Bronchial epithelial cell (primary cell): ENCODE measurements around the gene AMER1. TPM values are rescaled to one million over a fixed set of nuclear protein-coding genes. Genes with fewer than 3 reads are reported as not detected.
A peak's percentile ranks its signal among the peaks of the same experiment; 100 is the strongest.

Experiments
- DNase-seq: peaks from one replicate; pipeline ENCODE4 v3.0.0-alpha.2; 2010; ENCODE audit warnings: low read depth
- FAIRE-seq: peaks from 2 replicates; lab custom pipeline; 2011; peaks lifted over from hg19 to GRCh38; lab: Jason Lieb, UNC
- H3K27me3 ChIP-seq: 2 replicates; pipeline ENCODE4 v1.5.1; 2011; ENCODE audit warnings: low read length; ENCODE audit not compliant: control insufficient read depth, insufficient read depth
- H3K36me3 ChIP-seq: 2 replicates; pipeline ENCODE4 v1.5.1; 2011; ENCODE audit warnings: low read length; ENCODE audit not compliant: control insufficient read depth, insufficient read depth
- H3K4me3 ChIP-seq: 2 replicates; pipeline ENCODE4 v1.5.1; 2011; ENCODE audit warnings: mild to moderate bottlenecking, low read depth, low read length, control low read depth
- CTCF ChIP-seq: IDR thresholded peaks from 2 replicates; pipeline ENCODE4 v1.5.1; 2011; ENCODE audit warnings: mild to moderate bottlenecking, moderate library complexity, low read length, control low read depth, inconsistent platforms; ENCODE audit not compliant: insufficient read depth, severe bottlenecking
- total RNA-seq: library from RNA; depleted of rRNA; stranded (reverse); fragments of >200 nt; gene quantifications from 2 replicates; pipeline ENCODE4 v1.2.1, GENCODE V29; 2014

AMER1 gene
- total RNA-seq, 1 donor from 2014 or later: 1.6 TPM

GRCh38 chrX:64182208-64182607 is 23.3 kb downstream of the AMER1 start:
- Histone ChIP-seq H3K36me3 (no peaks in the 10 kb centered on the region), H3K4me3 (no peak overlapping the region), H3K27me3 (no peaks in the 10 kb centered on the region)
- TF ChIP-seq CTCF: no peak
- DNase-seq: peak; percentile 12
- no peak for FAIRE-seq

- no peak for FAIRE-seq
- peak; percentile 0 for DNase-seq
- Histone ChIP-seq H3K36me3 (no peaks in the 10 kb centered on the region), H3K4me3 (no peak overlapping the region), H3K27me3 (no peaks in the 10 kb centered on the region)
- TF ChIP-seq CTCF: no peak
Observed at GRCh38 chrX:64176876-64177275, 28.6 kb downstream of the AMER1 start.

- FAIRE-seq (no peak), DNase-seq (no peak)
- Histone ChIP-seq H3K27me3 (no peaks in the 10 kb centered on the region), H3K4me3 (no peak overlapping the region), H3K36me3 (no peaks in the 10 kb centered on the region)
- TF ChIP-seq CTCF: no peak
Observed at GRCh38 chrX:64169988-64170387, 35.5 kb downstream of the AMER1 start.

GRCh38 chrX:64152857-64153256 is 52.7 kb downstream of the AMER1 start:
- TF ChIP-seq CTCF: no peak
- no peaks in the 10 kb centered on the region for H3K36me3 ChIP-seq
- H3K27me3 ChIP-seq: no peaks in the 10 kb centered on the region
- no peak overlapping the region for H3K4me3 ChIP-seq
- no peak for FAIRE-seq
- peak; percentile 46 for DNase-seq

GRCh38 chrX:64151911-64152310 is 53.6 kb downstream of the AMER1 start:
- no peak overlapping the region for H3K4me3 ChIP-seq
- FAIRE-seq (no peak), DNase-seq (peak; percentile 75)
- H3K27me3 ChIP-seq: no peaks in the 10 kb centered on the region
- no peak for TF ChIP-seq CTCF
- no peaks in the 10 kb centered on the region for H3K36me3 ChIP-seq

GRCh38 chrX:64150775-64151174 is 54.7 kb downstream of the AMER1 start:
- FAIRE-seq (no peak), DNase-seq (no peak)
- H3K36me3 ChIP-seq: no peaks in the 10 kb centered on the region
- no peaks in the 10 kb centered on the region for H3K27me3 ChIP-seq
- no peak overlapping the region for H3K4me3 ChIP-seq
- no peak for TF ChIP-seq CTCF

Other genes starting within 250 kb of the AMER1 start
- gene ASB12, start 24.9 kb upstream of the AMER1 start, total RNA-seq: not detected in 2 replicates
- gene MTMR8, start 189.7 kb upstream of the AMER1 start, total RNA-seq: 1.3 and 3.1 TPM in 2 replicates